Stomach (tissue), 19 donors: ENCODE results near the gene MUC15. TPM values are rescaled to one million over a fixed set of nuclear protein-coding genes. Genes with fewer than 3 reads are reported as not detected.
A peak's percentile ranks its signal among the peaks of the same experiment; 100 is the strongest.

Source experiments
- DNase-seq, 2 donors: peaks; one replicate each; pipeline versions ENCODE4 v3.0.0 to v3.0.0-alpha.2; 2013 to 2019
- H3K27ac ChIP-seq, 5 donors: fragments of 200-600 bp in 4 of 5; sonication (generic) in 4 of 5; one replicate each; pipeline ENCODE4 v1.5.1; 2013 to 2019; ENCODE audit warnings: mild to moderate bottlenecking in 1 of 5, moderate library complexity in 1 of 5
- H3K27me3 ChIP-seq, 3 donors: fragments of 200-600 bp; sonication (generic); one replicate each; pipeline ENCODE4 v1.5.1; 2017 to 2019; ENCODE audit warnings: mixed run types in 1 of 3
- H3K36me3 ChIP-seq, 4 donors: fragments of 200-600 bp; sonication (generic); 1 replicate in 3 of 4; 2 replicates in 1 of 4; pipeline ENCODE4 v1.5.1; 2016 to 2019
- H3K4me1 ChIP-seq, 4 donors: fragments of 200-600 bp; sonication (generic); one replicate each; pipeline ENCODE4 v1.5.1; 2016 to 2019
- H3K4me3 ChIP-seq, 4 donors: fragments of 200-600 bp; sonication (generic) in 3 of 4; one replicate each; pipeline ENCODE4 v1.5.1; 2016 to 2019; ENCODE audit warnings: mild to moderate bottlenecking in 1 of 4
- H3K9me3 ChIP-seq, 4 donors: fragments of 200-600 bp; sonication (generic); one replicate each; pipeline ENCODE4 v1.5.1; 2016 to 2019
- EP300 ChIP-seq: sonication (generic); formaldehyde crosslinking; IDR thresholded peaks from one replicate; pipeline ENCODE4 v1.6.1; 2017; ENCODE audit warnings: antibody characterized with exemption
- POLR2A ChIP-seq, 4 donors: fragments of 450-650 bp; IDR thresholded peaks; one replicate each; pipeline ENCODE4 v1.6.1; 2016; ENCODE audit warnings: antibody characterized with exemption in 4 of 4, control low read depth in 2 of 4, mild to moderate bottlenecking in 1 of 4, moderate library complexity in 1 of 4
- POLR2AphosphoS5 ChIP-seq, 3 donors: sonication (generic); formaldehyde crosslinking; IDR thresholded peaks; one replicate each; pipeline ENCODE4 v1.6.1; 2016; ENCODE audit warnings: antibody characterized with exemption in 3 of 3
- WGBS, 5 donors: extraction: QIAGEN DNeasy Blood & Tissue Kit in 3 of 5; methylation state at CpG; one replicate each; pipeline versions ENCODE4 v1.1.5 to v1.1.7; 2013 to 2018; 5-methylcytosine and 5-hydroxymethylcytosine counted together
- intact Hi-C: fragments of 100-400 bp; cut with DNase I; formaldehyde crosslinking; loops from one replicate; pipeline ENCODE4 v1.15.1; 2023; ENCODE audit warnings: low total_unique reads
- long read RNA-seq, 10 donors: transcript quantifications; one replicate each; lab custom pipeline, GENCODE V29; 2026
- polyA plus RNA-seq, 3 donors: library from polyadenylated mRNA; stranded (reverse); fragments of 200-250 nt; gene quantifications; one replicate each; pipeline ENCODE4 v1.2.3, GENCODE V29; 2013
- total RNA-seq, 5 donors: library from RNA; depleted of rRNA; stranded (reverse); fragments of >200 nt; gene quantifications; one replicate each; pipeline versions ENCODE4 v1.1.0 to v1.2.3, GENCODE V29; 2014 to 2016
- TF ChIP-seq, protein P1 (sequence below), 7 experiments: fragments of 450-650 bp in 4 of 7; fragments of 200-600 bp in 3 of 7; sonication (generic) in 3 of 7; IDR thresholded peaks; one replicate each; pipeline ENCODE4 v1.5.1; 2016 to 2019; ENCODE audit warnings: antibody characterized with exemption in 7 of 7, control low read depth in 2 of 7, mild to moderate bottlenecking in 1 of 7
- donor health status: healthy with polysubstance abuse.
- donor health status: Bipolar disorder and iron deficiency.
- donor health status: healthy.

Gene MUC15
- total RNA-seq (1 to 10 TPM in 1 of 5 donors, not detected in 4; 1.3 TPM), polyA plus RNA-seq (1 to 10 TPM in 1 of 3 donors, not detected in 2; 3.9 TPM)
- long read RNA-seq, donor 1, result 0 reads
- long read RNA-seq, donor 2, result 0 reads
- long read RNA-seq, donor 3, result 0 reads
- long read RNA-seq, donor 4, result 0 reads
- long read RNA-seq, donor 5, result 0 reads
- long read RNA-seq, donor 6, result 0 reads
- long read RNA-seq, donor 7, partial matches to known transcripts, result 0 of 1 reads
- long read RNA-seq, donor 7, other reads (novel, unspliced or antisense), result 0 of 1 reads
- long read RNA-seq, donor 8, result 0 reads
- long read RNA-seq, donor 9, result 0 reads
- long read RNA-seq, donor 10, result 0 reads

DNA sequence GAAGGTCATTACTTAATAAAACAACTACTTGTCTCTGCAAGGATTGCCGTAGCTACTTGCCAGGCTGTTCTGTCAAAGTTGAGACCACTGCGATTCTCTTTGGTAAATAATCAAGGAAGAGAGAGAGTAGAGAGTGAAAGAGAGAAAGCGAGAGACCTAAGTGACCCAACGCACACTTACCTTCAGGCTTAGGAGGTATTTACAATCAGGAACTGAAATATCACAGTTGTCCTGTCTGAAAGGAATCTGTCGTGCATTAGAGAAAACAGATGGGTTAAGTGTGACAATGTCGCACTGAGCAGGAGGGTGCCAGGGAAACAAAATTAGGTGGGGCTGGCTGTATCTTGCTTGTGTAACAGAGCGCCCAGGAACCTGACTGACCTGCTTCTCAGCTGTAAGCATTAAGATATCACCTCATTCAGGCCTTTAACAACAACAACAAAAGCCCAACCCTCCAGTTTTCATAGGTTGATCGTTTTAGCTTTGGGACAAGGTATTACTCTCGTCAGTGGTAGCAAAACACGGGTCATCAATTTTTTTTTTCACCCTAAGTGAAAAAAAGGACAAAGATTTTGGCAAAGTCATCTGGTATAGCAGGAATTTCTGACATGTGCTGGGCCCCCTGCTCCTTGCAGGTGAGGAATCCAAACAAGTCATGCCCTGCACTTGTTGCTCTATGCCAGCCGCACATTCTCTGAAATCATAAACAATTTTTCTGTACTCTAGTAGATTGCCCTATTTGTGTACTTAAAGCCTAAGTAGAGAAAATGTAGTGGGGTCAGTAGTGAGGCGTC lies at the start of gene MUC15:
TSS of gene MUC15 (minus strand) at position 403 of the 794 bp plus-strand sequence. CDS start 5,169 bp downstream, outside the sequence.
- intact Hi-C loops, result no loop called here
- Histone ChIP-seq H3K9me3 (no peaks in the 10 kb centered on the region), H3K27me3 (no peaks in the 10 kb centered on the region), H3K36me3 (no peaks in the 10 kb centered on the region), H3K4me3 (no peak within 1 kb of the TSS), H3K4me1 (no peaks in the 10 kb centered on the region), H3K27ac (no peak within 1 kb of the TSS)
- 32 to 48% (median 40%) methylated on average over 12 of the region's 12 CpGs for WGBS, 5 donors
- no peak for TF ChIP-seq EP300
- no peak for TF ChIP-seq POLR2A (IDR thresholded peaks at IDR 0.05)
- no peak for TF ChIP-seq POLR2AphosphoS5 (IDR thresholded peaks at IDR 0.05)
- TF ChIP-seq, protein P1, sequence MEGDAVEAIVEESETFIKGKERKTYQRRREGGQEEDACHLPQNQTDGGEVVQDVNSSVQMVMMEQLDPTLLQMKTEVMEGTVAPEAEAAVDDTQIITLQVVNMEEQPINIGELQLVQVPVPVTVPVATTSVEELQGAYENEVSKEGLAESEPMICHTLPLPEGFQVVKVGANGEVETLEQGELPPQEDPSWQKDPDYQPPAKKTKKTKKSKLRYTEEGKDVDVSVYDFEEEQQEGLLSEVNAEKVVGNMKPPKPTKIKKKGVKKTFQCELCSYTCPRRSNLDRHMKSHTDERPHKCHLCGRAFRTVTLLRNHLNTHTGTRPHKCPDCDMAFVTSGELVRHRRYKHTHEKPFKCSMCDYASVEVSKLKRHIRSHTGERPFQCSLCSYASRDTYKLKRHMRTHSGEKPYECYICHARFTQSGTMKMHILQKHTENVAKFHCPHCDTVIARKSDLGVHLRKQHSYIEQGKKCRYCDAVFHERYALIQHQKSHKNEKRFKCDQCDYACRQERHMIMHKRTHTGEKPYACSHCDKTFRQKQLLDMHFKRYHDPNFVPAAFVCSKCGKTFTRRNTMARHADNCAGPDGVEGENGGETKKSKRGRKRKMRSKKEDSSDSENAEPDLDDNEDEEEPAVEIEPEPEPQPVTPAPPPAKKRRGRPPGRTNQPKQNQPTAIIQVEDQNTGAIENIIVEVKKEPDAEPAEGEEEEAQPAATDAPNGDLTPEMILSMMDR (IDR thresholded peaks at IDR 0.05), result no peak
- peak in 1 of 2 donors; percentile 71 for DNase-seq

DNA sequence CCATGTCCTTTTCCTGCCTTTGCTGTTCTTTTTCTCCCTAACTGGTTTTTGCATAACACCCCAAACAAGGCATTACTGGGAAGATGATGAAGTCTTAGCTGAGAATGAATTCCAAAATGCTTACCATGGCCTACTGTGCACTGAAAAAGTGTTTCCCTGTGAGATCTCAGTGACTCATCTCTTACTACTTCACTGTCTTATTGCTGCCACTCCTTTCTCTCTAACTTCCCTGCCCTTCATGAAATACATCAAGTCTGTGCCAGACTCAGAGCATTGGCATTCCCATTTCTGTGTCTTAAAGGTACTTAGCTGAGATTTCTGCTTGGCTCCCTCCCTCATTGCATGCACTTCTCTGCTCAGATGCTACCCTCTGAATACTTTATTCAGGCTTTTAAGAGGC lies 49.1 kb upstream of the MUC15 start:
- intact Hi-C loops, result no loop called here
- no peak for TF ChIP-seq EP300
- no peak for TF ChIP-seq POLR2AphosphoS5 (IDR thresholded peaks at IDR 0.05)
- no peak for TF ChIP-seq POLR2A (IDR thresholded peaks at IDR 0.05)
- TF ChIP-seq, protein P1 (IDR thresholded peaks at IDR 0.05), result no peak

GRCh38 chr11:26620282-26621045 lies 48.4 kb upstream of the MUC15 start:
- no peak for DNase-seq
- no peaks in the 10 kb centered on the region for H3K36me3 ChIP-seq
- intact Hi-C loops, result no loop called here
- no peaks in the 10 kb centered on the region for H3K9me3 ChIP-seq
- no peak for TF ChIP-seq EP300
- no peak for TF ChIP-seq POLR2AphosphoS5 (IDR thresholded peaks at IDR 0.05)
- TF ChIP-seq, protein P1 (IDR thresholded peaks at IDR 0.05), result no peak
- TF ChIP-seq POLR2A (IDR thresholded peaks at IDR 0.05), result no peak
- 88 to 95% (median 89%) methylated on average over 1 of the region's 1 CpG for WGBS, 5 donors
- H3K4me1 ChIP-seq, result no peaks in the 10 kb centered on the region
- H3K4me3 ChIP-seq, result no peak overlapping the region
- no peak overlapping the region for H3K27ac ChIP-seq
- no peaks in the 10 kb centered on the region for H3K27me3 ChIP-seq

More for the DNA sequence above, 49.1 kb upstream of the MUC15 start:
- no peak for DNase-seq
- Histone ChIP-seq H3K4me1 (no peaks in the 10 kb centered on the region), H3K4me3 (no peak overlapping the region), H3K27ac (no peak overlapping the region), H3K9me3 (no peaks in the 10 kb centered on the region), H3K27me3 (no peaks in the 10 kb centered on the region), H3K36me3 (no peaks in the 10 kb centered on the region)

DNA sequence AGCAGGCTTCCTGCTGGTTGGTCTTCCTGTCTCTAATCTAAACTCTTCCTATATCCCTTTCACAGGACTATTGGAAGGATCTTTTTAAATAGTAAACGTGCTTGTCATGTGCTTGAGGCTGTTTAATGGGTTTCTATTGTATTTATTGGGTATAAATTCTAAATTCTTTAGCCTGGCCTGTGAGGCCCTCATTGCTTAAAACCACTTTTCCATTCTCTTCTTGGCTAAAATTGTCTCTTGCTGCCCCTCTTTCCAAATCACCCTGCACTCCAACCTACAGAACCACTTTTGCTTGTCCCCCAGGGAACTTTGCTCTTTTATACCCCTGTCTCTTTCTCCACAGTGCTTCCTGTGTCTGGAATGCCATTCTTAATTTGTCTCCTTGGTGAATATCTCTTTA lies 46.4 kb upstream of the MUC15 start:
- no peaks in the 10 kb centered on the region for H3K27me3 ChIP-seq
- intact Hi-C loops, result no loop called here
- H3K4me3 ChIP-seq, result no peak overlapping the region
- H3K9me3 ChIP-seq, result peaks cover 4 to 13% (median 10%) of the 10 kb centered on the region in 4 donors
- no peak for DNase-seq
- no peak overlapping the region for H3K27ac ChIP-seq
- H3K4me1 ChIP-seq, result no peaks in the 10 kb centered on the region
- no peak for TF ChIP-seq POLR2AphosphoS5 (IDR thresholded peaks at IDR 0.05)
- TF ChIP-seq, protein P1 (IDR thresholded peaks at IDR 0.05), result no peak
- TF ChIP-seq POLR2A (IDR thresholded peaks at IDR 0.05), result no peak
- no peak for TF ChIP-seq EP300
- 17 to 30% (median 24%) methylated on average over 1 of the region's 1 CpG for WGBS, 5 donors
- no peaks in the 10 kb centered on the region for H3K36me3 ChIP-seq
